ENCODE results near the gene SURF2. TPM values are rescaled to one million over a fixed set of nuclear protein-coding genes. Genes with fewer than 3 reads are reported as not detected.

SURF2 gene
- total and polyA plus RNA-seq, 9 of the 15 experiments (the other 6 are each of a cell fraction or from before 2014, with no cell fraction given), result 5.5 to 82.5 (median 21.3) TPM

GRCh38 chr9:133375724-133376654 lies 19.6 kb downstream of the SURF2 start, which contains the start of the genes STKLD1 and SURF4 (continued):
- TF ChIP-seq GTF2A2 (tag; IDR thresholded peaks at IDR 0.05) (no peak), TFAP4 (CRISPR knock-in tag; IDR thresholded peaks at IDR 0.05; ENCODE audit: borderline replicate concordance) (no peak; the same call in 1 of the 2 replicates), BHLHE40 (IDR thresholded peaks at IDR 0.05; ENCODE audit: low read length) (peak; percentile 38; the same call in 1 of the 2 replicates), MLLT1 (IDR thresholded peaks at IDR 0.05) (no peak), HMGXB4 (CRISPR knock-in tag; IDR thresholded peaks at IDR 0.05) (peak; percentile 48; the same call in 1 of the 2 replicates), MIER1 (IDR thresholded peaks at IDR 0.05; ENCODE audit: low read depth) (no peak), RREB1 (CRISPR knock-in tag; IDR thresholded peaks at IDR 0.05) (no peak), ZNF586 (CRISPR knock-in tag; conservative IDR thresholded peaks at IDR 0.05) (no peak), MCM2 (IDR thresholded peaks at IDR 0.05; ENCODE audit: low read depth) (no peak), LARP7 (IDR thresholded peaks at IDR 0.05) (no peak), ZNF57 (CRISPR knock-in tag; IDR thresholded peaks at IDR 0.05) (no peak), TSC22D4 (tag; IDR thresholded peaks at IDR 0.05) (no peak), HNRNPK (IDR thresholded peaks at IDR 0.05; ENCODE audit: low read depth, low read length, poor library complexity, severe bottlenecking) (no peak), YBX1 (IDR thresholded peaks at IDR 0.05) (no peak), ZBTB1 (CRISPR knock-in tag; IDR thresholded peaks at IDR 0.05; ENCODE audit: borderline replicate concordance, low read depth) (peak; percentile 96), PRMT5 (CRISPR knock-in tag; IDR thresholded peaks at IDR 0.05) (no peak), OTX1 (CRISPR knock-in tag; IDR thresholded peaks at IDR 0.05) (no peak), TEAD2 (tag; IDR thresholded peaks at IDR 0.05) (no peak), HDAC8 (tag; IDR thresholded peaks at IDR 0.05) (no peak)
